Activated naive CD8-positive, alpha-beta T cell treated with anti-CD3 and anti-CD28 coated beads, Interleukin-2, amount 50 U/mL, for 16 hours (primary cell): ENCODE results near the gene IDI2.
A peak's percentile ranks its signal among the peaks of the same experiment; 100 is the strongest.
"Not testable (repeated sequence)": the region's sequence is repeated elsewhere in the genome, so short reads cannot be mapped to it uniquely, and the experiment has no call there.

Experiments used
- DNase-seq: peaks from one replicate; pipeline ENCODE4 v3.0.0-alpha.2; 2020; ENCODE audit warnings: low read depth, low spot score

IDI2 gene

DNA sequence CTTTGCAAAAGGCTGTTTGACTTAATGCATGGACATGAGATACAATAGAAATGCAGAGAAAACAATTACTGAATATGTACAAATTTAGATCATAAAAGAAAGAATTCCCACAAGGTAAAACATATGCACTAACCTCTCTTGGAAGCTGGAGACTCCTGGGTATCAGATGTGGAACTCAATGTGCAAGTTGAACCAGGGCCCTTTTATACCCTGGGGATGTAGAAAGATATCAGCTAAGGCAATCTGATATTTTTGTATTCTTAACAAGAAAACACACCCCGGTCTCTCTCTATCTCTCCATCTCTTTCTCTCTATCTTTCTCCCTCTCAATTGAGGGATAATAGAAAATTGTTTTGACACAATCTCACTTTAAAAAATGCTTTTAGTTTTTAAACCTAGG, at the start of gene IDI2:
TSS of gene IDI2 (minus strand) at position 177 of the 400 bp plus-strand sequence. CDS start 1,136 bp downstream, outside the sequence.
- DNase-seq, result no peak

DNA sequence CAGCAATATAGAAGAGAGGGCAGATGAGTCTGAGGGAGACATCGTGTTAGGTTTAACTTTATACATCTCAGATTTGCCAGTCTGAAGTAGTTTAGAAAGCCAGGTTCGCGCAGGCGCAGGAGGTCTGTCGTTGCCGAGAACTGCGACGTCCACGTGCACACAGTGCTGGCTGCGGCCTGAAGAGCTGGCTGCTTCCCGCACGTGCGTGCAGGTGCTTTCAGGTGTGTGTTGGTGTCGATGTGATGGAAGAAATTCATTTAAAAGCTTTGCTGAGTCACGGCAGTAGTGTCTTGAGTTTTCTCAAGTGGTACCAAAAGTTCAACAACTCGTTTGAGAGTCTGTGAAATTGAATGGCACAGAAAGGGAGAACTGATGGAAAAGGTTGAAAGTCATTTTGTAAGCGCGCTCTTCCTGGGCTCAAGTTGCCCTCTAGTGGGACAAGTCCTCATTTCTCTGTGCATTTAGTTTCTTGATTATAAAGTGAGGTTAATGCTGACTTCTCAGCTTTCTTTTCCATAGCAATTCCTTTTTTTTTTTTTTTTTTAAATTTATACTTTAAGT, 49.2 kb upstream of the IDI2 start:
- no peak for DNase-seq

DNA sequence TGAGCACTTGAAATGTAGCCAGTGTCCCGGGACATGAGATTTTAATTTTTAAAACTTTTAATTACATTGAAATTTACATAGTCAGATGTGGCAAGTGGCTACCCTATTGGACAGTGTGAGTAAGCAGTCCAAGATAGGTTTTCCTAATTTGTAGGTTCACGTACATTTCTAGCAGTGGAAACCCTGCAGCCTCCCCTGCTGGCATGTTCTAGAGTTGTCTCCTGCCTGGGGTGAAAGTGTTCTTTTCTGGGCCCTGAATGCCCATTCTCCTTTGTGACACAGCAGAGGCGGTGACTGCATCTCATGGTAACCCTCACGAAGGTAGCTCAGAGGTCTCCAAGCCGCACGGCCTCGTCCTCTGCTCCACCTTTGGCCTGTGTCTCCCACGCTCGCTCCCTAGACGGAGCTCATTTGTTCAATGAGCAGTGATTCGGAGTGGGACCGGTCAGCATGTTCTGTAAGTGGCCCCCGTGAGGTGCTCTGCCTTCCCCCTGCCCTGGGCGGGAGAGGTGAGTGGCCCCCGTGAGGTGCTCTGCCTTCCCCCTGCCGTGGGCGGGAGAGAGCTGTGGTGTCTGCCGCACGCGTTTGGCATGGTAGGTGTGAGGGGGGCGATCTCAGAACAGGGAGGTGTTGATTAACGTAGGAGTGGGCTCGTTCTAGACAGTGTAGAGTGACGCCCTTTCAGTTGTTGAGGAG, 48.5 kb upstream of the IDI2 start:
- no peak for DNase-seq

DNA sequence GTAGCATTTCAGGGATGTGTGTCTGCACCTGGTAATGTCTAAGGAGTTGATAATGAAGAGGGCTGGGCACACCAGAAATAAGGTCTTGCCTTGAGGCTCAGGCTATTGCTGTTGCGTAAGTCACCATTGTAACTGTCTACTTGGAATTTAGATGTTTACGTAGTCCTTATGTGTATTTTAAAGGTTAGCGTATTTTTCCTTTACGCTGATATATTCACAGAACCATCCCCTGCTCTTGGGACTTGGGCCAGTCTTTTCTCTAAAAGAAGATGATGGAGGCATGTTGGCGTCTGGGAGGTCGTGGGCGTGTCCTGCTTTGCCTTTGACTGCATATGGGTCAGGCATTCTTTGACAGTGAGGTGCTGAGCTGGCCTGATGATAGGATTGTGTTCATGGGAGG, 45.3 kb upstream of the IDI2 start:
- DNase-seq, result no peak

DNA sequence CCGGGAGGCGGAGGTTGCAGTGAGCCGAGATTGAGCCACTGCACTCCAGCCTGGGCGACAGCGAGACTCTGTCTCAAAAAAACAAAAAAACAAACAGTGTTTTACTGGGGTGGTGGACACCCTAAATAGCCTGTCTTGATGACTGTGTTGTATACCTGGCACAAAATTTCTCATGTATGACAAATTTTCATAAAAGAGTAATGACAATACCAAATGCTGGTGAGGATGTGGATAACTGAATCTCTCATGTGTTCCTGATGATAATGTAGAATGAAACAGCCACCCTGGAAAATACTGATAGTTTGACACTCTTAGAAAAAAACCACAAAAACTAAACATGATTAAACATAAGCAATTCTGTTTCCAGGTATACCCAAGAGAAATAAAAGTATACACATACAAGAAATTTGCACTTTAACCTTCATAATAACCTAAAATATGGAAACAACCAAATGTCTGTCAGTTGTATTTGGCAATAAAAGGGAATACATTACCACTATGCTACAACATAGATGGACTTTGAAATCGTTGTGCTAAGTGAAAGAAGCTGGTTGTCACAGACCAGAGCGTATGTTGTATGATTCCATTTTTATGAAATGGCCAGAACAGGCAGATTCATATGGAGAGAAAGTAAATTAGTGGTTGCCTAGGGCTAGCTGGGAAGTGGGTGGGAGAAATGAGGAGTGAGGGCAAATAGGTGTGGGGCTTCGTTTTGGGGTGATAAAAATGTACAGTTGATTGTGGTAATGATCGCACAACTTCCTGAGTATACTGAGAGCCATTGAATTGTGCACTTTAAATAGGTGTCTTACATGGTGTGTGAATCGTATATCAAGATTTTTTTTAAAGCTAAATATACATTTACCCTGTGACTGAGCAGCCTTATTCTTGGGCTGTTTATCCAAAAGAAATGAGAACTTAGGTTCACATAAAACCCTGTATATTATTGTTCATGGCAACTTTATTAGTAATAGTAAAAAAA, 43.0 kb upstream of the IDI2 start:
- DNase-seq, result no peak

DNA sequence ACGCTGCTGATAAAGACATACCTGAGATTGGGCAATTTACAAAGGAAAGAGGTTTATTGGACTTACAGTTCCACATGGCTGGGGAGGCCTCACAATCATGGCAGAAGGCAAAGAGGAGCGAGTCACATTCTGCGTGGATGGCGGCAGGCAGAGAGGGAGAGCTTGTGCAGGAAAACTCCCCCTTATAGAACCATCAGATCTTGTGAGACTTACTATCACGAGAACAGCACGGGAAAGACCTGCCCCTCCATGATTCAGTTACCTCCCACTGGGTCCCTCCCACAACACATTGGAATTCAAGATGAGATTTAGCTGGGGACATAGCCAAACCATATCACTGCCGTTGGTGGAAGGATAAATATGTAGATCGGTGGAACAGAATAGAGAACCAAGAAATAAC, 41.1 kb upstream of the IDI2 start:
- not testable (repeated sequence) for DNase-seq

DNA sequence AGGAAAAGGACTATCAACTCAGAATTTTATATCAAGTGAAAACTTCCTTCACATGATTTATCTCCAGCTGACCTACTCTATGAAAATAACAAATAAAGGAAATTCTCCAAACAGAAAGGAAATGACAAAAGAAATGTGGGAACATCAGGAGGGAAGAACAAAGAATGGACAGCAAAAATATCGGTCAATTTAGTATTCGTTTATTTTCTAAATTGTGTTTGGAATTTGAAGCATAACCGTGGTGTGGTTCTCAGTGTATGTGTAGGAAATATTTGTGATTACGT, 39.2 kb upstream of the IDI2 start:
- DNase-seq, result no peak

DNA sequence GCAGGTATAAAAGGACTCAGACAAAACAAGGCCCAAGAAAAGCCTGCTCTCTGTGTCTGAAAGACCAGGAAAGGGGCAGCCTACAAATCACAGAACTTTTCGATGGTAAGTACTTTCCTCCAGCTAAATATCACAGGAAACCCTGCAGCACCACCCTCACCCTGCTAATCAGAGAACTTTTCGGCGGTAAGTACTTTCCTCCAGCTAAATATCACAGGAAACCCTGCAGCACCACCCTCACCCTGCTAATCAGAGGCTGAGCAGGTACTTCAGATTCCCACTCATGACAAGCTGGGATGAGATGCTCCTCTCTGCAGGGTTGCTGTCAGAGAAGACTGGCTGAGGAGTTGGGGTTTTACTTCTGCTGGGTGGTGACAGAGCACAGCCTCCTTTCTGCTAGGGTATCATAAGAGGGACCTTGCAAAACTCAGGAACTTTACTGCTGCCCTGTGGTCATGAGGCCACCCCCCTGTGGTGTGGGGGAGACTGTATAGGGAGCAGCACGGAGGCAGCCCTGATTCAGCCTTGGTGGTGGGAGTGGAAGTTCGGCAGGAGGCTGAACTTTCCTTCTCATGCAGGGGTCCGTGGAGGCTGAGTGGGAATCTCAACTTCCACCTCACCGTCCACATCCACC, 37.7 kb upstream of the IDI2 start:
- DNase-seq, result no peak

DNA sequence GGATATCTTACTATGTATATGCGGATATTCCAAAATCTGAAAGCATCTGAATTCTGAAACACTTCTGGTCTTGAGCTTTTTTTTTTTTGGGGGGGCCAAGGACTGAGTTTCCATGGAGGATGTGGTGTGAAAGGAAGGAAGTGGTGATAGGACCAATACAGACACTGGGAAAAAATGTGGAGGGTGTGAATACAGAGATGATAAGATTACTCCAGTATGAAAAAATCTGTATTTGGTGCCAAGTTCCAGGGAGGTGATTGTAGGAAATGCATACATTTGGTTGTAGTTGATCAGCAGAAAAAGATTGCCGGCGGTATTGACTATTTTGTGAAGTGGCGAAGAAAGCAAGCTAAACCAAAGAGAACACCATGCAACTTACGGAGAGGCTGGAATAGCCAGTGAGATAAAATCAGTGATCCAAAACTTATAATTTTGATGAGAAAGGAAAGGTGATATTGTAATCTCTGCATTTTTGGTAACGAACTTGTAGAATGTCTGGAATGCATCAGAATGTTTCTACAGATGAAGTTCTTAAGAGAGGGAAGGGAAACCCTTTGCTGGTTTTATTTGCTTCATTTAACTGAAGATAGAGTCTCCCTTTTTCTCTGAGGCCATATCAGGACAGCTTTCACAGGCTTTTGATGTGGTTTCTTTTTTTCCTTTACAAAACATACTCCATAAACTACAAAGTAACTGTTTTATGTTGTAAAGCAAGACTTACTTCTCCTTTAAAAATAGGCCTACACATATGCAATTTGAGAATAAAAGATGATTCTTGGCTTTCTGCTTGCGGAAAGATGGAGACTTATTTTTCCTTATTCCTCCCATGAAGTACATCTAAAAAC, 36.5 kb upstream of the IDI2 start:
- DNase-seq, result no peak

DNA sequence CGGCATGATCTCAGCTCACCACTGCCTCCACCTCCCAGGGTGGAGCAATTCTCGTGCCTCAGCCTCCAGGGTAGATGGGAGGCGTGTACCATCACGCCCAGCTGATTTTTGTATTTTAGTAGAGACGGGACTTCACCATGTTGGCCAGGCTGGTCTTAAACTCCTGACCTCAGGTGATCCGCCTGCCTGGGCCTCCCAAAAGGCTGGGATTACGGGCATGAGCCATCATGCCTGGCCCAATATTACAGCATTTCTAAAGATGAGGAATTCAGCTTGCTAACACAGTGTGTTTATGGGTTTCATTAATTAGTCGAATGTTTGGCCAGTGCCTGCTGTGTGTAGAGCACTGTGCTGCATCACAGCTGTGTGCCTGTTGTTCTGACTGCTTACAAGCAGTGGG, 34.2 kb upstream of the IDI2 start:
- no peak for DNase-seq

DNA sequence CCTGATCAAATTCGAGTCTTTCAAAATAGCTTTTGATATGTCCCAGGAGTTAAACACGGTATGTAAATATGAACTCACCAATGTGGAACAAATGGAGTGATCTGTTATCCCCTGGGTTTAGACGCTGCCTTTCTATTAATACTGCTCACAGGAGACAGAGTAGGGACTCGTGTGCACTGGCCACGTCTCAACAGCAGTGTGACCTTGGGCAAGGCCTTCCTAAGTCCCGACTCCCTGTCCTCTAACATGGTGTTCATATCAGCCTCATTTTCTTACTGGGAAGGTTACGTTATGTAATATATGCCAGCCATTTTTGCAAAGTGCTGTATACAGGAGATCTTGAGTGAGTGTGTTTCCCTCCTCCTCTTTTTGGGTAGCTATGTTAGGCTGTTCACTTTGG, 32.4 kb upstream of the IDI2 start:
- no peak for DNase-seq

DNA sequence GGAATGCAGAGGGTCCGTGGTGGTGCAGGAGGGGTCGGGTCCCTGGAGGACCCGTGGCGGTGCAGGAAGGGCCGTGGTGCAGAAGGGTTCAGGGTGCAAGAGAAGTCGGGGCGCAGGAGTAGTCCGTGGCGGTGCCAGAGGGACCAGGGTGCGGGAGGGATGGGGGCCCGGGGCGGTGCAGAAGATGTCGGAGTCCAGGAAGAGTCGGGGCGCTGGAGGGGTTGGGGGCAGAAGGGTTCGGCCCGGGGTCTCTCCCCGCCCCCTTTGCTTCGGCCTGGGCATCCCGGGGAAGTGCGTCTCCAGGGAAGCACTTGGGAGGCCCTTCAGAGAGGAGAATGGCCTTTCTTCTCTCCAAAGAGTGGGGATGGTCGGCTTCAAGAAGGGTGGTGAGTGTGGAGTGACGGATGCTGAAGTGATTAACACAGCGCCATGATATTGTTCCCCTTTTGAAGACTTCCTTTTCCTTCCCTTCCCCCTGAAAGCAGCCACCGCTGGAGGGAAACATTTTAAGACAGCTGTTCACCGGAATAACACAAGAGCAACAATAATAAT, 31.5 kb upstream of the IDI2 start:
- DNase-seq, result no peak

DNA sequence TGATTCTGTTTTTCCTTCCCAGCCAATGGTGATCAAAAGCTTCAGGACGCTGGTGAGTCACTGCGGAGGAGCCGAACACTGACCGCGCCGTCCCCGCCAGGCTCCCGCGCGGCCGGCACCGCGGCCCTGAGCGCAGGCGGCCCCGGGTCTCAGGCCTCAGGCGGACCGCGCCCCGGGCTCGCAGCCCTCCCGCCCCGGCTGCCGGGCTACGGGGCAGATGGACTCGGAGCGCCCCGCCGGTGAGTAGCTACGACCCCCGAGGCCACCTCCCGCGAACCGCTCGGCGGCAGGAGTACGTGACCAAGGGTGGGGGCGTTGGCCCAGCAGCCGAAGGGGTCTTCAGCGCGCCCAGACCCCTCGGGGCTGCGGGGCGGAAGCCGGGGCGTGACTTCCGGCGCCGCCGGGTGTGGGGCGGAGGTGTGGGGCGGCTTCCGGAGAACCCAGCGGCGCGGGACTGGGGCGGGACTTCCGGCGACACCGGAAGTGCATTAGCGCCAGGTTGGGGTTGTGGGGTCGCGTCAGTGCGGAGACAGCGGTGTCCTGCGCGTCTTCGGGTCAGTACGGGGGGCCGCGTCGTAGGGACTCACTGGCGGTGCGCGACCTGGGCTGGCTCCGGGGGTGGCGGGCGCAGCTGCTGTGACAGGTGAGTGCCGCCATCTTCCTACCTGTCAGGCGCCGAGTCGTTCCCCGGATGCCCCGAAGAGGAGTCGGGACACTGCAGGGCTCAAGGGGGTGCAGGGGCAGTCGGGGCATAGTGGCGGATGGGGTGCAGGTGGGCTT, 30.9 kb upstream of the IDI2 start, which contains the start of gene WDR37:
TSS of gene WDR37 (plus strand) at position 60 of the 780 bp plus-strand sequence. CDS start 15,771 bp downstream, outside the sequence.
- peak; percentile 82 for DNase-seq

DNA sequence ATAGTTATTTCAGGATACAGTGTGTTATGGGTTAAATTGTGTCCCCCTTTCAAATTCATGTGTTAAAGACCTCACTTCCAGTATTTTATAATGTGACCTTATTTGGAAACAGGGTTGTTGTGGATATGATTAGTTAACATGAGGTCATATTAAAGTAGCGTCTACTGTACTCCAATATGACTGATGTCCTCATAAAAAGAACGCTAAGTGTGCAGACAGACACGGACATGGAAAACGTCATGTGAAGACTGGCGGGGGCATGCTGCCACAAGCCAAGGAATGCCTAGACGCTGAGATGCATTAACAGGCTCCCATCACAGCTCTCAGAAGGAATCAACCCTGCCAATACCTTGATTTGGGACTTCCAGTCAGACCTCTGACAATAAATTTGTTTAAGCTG, 29.0 kb upstream of the IDI2 start:
- DNase-seq, result no peak

DNA sequence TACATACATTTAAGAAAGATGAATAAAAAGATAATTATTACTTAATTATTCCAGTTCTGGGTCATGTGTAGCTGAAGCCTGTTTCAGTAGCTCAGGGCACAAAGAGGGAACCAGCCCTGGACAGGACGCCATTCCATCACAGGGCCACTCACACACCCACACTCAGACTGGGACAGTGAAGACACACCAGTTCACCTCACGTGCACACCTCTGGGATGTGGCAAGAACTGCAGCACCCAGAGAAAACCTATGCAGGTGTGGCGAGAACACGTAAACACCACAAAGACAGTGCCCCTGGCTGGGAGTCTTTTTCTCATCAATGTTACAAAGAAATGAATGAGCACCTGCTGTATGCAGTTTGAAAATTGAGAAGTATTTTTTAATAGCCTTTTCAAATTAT, 24.9 kb upstream of the IDI2 start:
- no peak for DNase-seq

DNA sequence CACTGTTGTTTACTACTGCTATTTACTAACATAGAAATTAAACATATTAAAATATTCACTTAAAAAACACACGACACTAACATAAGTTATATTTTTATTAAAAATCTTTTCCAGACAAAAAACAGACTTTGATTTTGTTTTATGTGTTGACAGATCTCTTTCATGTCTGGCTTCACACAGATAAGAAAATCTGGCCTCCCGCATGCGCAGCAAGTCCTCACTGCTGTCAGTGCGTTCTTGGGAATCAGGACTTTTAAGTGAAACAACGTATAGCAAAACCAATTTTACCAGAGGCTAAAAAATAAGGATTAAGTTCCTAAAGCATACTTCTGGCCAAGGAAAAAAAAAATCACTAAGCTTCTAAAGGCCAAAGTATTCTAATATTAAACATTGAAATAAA, 24.5 kb upstream of the IDI2 start:
- no peak for DNase-seq

DNA sequence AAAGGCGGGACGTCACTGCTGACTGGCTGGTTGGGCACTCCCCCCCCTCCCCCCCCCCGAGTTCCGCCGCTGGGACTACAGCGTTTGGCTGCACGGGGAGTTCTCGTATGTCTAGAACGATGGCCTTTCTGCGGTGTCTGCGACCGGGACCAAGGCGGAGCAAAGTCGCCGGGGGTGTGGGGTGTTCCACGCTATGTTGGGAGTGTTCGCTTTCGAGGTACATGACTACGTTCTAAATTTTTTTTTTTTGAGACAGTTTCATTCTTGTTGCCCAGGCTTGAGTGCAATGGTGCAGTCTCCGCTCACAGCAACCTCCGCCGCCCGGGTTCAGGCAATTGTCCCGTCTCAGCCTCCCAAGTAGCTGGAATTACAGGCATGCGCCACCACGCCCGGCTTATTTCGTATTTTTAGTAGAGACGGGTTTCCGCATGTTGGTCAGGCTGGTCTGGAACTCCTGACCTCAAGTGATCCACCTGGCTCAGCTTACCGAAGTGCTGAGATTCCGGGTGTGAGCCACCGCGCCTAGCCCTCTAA, 23.8 kb upstream of the IDI2 start:
- no peak for DNase-seq

DNA sequence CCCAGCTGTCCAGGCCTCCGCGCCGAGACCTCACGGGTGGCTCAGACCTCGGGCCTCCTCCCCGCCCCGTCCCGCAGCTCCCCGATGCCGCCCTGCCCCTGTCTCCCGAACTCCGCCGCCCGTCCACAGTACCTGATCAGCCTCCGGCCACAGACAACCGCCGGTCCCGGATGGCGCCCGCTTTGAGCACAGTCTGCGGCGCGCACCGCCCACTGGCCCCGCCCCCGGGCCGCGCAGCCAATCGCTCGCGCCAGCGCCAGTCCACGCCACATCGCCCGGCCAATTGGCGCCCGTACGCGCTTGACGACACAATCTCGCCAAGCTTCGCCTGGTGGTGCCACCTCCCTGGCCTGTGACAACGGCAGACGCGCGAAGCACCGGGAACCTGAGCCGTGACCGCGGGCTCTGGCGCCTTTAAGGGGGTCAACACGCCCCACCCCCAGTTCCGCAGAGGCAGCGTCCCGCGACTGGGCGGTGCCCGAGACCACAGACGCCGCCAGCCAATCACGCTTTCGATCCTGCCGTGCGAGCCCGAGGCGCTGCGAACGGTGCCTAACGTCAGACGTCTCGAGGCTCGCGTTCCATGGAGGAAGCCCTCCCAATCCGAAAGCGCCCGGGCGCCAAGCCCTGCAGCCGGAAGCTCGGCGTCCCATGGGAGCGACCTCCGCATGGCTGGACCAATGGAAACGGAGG, 23.2 kb upstream of the IDI2 start, which contains the start of gene IDI1:
TSS of gene IDI1 (minus strand) at position 388 of the 693 bp plus-strand sequence. CDS start at position 272, 116 bp downstream.
- peak; percentile 89 for DNase-seq

DNA sequence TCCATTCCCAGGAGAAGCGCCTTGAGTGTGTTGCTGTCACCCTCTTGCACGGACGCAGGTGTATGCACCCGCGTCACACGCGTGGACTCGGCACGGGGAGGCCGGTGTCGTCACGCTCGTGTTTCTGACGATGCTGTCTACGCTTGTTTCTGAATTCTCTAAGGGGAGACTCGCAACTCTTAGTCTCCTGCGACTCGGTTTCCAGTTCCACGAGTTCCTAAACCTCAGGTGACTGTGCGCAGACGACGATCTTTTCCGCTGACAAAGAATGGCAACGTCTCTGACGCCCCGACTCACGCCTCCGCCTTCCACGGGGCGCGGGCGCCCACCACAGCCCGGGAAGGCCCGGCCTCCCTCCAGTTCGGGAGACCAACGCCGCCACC, 22.7 kb upstream of the IDI2 start:
- DNase-seq, result no peak
